ENCODE data around the gene JUNB.

JUNB gene

GRCh38 chr19:12749938-12750521 is 41.3 kb upstream of the JUNB start:
- TF ChIP-seq, protein P1, sequence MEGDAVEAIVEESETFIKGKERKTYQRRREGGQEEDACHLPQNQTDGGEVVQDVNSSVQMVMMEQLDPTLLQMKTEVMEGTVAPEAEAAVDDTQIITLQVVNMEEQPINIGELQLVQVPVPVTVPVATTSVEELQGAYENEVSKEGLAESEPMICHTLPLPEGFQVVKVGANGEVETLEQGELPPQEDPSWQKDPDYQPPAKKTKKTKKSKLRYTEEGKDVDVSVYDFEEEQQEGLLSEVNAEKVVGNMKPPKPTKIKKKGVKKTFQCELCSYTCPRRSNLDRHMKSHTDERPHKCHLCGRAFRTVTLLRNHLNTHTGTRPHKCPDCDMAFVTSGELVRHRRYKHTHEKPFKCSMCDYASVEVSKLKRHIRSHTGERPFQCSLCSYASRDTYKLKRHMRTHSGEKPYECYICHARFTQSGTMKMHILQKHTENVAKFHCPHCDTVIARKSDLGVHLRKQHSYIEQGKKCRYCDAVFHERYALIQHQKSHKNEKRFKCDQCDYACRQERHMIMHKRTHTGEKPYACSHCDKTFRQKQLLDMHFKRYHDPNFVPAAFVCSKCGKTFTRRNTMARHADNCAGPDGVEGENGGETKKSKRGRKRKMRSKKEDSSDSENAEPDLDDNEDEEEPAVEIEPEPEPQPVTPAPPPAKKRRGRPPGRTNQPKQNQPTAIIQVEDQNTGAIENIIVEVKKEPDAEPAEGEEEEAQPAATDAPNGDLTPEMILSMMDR (IDR thresholded peaks at IDR 0.05; ENCODE audit: low read length): no peak
- TF ChIP-seq EZH2 (optimal IDR thresholded peaks at IDR 0.05; ENCODE audit: low read depth, low read length) (no peak), EZH2phosphoT487 (IDR thresholded peaks at IDR 0.05; ENCODE audit: low read length) (no peak)
- Histone ChIP-seq H3K9me3 (replicated peaks; ENCODE audit: insufficient read depth, low read length) (no peaks in the 10 kb centered on the region), H4K20me1 (ENCODE audit: insufficient read depth, low read length) (no peaks in the 10 kb centered on the region), H3K27ac (ENCODE audit: low read length) (no peak overlapping the region), H3K79me2 (ENCODE audit: low read length) (no peaks in the 10 kb centered on the region), H3K36me3 (replicated peaks; ENCODE audit: insufficient read depth, low read length) (no peaks in the 10 kb centered on the region), H3K27me3 (replicated peaks; ENCODE audit: insufficient read depth, low read length) (peaks cover 50% of the 10 kb centered on the region), H2AFZ (ENCODE audit: low read length) (no peak overlapping the region), H3K4me2 (ENCODE audit: low read depth, low read length) (no peak overlapping the region), H3K4me3 (ENCODE audit: low read length) (no peak overlapping the region), H3K9ac (ENCODE audit: low read length) (no peak overlapping the region), H3K4me1 (ENCODE audit: low read length) (no peaks in the 10 kb centered on the region), H3K9me2 (replicated peaks; ENCODE audit: insufficient read depth, low read length) (no peaks in the 10 kb centered on the region), H3F3A (ENCODE audit: insufficient read depth, low read length) (no peaks in the 10 kb centered on the region)
- DNase-seq: no peak

DNA sequence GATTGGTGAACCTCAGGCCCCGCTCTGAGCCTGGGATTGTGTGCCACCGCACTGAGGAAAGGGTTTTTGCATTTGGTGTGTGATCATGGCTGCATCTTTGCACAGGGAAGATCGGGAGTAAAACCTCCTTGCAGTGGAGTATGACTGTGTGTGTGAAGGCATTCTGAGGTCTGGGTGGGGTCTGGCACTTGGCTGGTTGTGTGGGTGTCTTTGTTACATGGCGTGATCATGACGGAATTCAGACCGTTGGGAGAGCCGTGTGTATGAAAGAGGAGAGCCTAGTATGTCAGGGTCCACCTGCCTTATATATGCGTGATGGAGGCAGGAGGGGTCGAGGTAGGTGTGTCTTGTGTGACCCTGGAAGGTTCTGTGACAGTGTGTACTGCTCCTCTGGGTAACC is 40.4 kb upstream of the JUNB start:
- Histone ChIP-seq H3K79me2 (ENCODE audit: low read length) (no peaks in the 10 kb centered on the region), H3K4me1 (ENCODE audit: low read length) (no peaks in the 10 kb centered on the region), H3K9ac (ENCODE audit: low read length) (no peak overlapping the region), H4K20me1 (ENCODE audit: insufficient read depth, low read length) (no peaks in the 10 kb centered on the region), H2AFZ (ENCODE audit: low read length) (no peak overlapping the region), H3K9me3 (replicated peaks; ENCODE audit: insufficient read depth, low read length) (no peaks in the 10 kb centered on the region), H3K27me3 (replicated peaks; ENCODE audit: insufficient read depth, low read length) (peaks cover 58% of the 10 kb centered on the region), H3K9me2 (replicated peaks; ENCODE audit: insufficient read depth, low read length) (no peaks in the 10 kb centered on the region), H3K4me2 (ENCODE audit: low read depth, low read length) (no peak overlapping the region), H3F3A (ENCODE audit: insufficient read depth, low read length) (no peaks in the 10 kb centered on the region), H3K36me3 (replicated peaks; ENCODE audit: insufficient read depth, low read length) (no peaks in the 10 kb centered on the region), H3K4me3 (ENCODE audit: low read length) (no peak overlapping the region), H3K27ac (ENCODE audit: low read length) (no peak overlapping the region)
- DNase-seq: no peak
- TF ChIP-seq EZH2 (optimal IDR thresholded peaks at IDR 0.05; ENCODE audit: low read depth, low read length) (no peak), EZH2phosphoT487 (IDR thresholded peaks at IDR 0.05; ENCODE audit: low read length) (no peak)
- TF ChIP-seq, protein P1 (IDR thresholded peaks at IDR 0.05; ENCODE audit: low read length): no peak

- Histone ChIP-seq H3K4me3 (ENCODE audit: low read length) (no peak within 1 kb of the TSS), H3K4me2 (ENCODE audit: low read depth, low read length) (no peak within 1 kb of the TSS), H3K9ac (ENCODE audit: low read length) (no peak within 1 kb of the TSS)
These were observed 39.7 kb upstream of the JUNB start, which contains the start of gene BEST2 for GRCh38 chr19:12751635-12752034. Gene BEST2 (plus strand): TSS chr19:12751791. CDS start chr19:12752593, 802 bp downstream.

DNA sequence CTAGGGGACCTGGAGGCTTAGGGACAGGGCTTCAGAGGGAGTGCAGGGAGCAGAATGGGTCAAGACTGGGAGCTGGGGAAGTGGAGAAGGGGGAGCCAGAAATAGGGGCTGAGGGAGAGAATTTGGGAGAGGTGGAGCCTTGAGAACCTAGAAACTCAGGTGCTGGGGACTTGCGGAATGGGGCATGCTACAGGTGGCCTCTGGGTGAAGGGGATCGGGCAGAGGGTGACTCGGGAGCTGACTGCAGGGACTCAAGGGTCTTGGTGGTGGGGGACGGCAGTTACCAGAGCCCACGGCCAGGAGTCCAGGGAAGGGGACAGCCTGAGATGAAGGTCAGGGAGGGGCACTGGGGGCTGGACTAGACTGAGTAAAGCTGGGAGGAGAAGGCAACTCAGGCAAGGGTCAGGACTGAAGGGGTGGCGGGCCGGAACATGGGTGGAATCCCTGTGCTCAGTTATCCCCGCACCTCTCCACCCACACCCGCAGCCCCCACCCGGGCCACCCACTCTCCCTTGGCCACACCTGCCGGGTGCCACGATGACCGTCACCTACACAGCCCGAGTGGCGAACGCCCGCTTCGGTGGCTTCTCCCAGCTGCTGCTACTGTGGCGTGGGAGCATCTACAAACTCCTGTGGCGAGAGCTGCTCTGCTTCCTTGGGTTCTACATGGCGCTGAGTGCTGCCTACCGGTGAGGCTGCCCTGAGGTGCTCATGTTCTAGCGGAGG is 39.1 kb upstream of the JUNB start:
- Histone ChIP-seq H3K9me2 (replicated peaks; ENCODE audit: insufficient read depth, low read length) (no peaks in the 10 kb centered on the region), H3K27me3 (replicated peaks; ENCODE audit: insufficient read depth, low read length) (peaks cover 63% of the 10 kb centered on the region), H3K36me3 (replicated peaks; ENCODE audit: insufficient read depth, low read length) (no peaks in the 10 kb centered on the region), H2AFZ (ENCODE audit: low read length) (no peak overlapping the region), H3K4me2 (ENCODE audit: low read depth, low read length) (no peak overlapping the region), H3K79me2 (ENCODE audit: low read length) (no peaks in the 10 kb centered on the region), H3K4me3 (ENCODE audit: low read length) (no peak overlapping the region), H3K4me1 (ENCODE audit: low read length) (no peaks in the 10 kb centered on the region), H3F3A (ENCODE audit: insufficient read depth, low read length) (no peaks in the 10 kb centered on the region), H3K27ac (ENCODE audit: low read length) (no peak overlapping the region), H4K20me1 (ENCODE audit: insufficient read depth, low read length) (no peaks in the 10 kb centered on the region), H3K9ac (ENCODE audit: low read length) (no peak overlapping the region), H3K9me3 (replicated peaks; ENCODE audit: insufficient read depth, low read length) (no peaks in the 10 kb centered on the region)
- no peak for TF ChIP-seq EZH2phosphoT487 (IDR thresholded peaks at IDR 0.05; ENCODE audit: low read length)
- TF ChIP-seq, protein P1 (IDR thresholded peaks at IDR 0.05; ENCODE audit: low read length): no peak
- no peak for TF ChIP-seq EZH2 (optimal IDR thresholded peaks at IDR 0.05; ENCODE audit: low read depth, low read length)
- DNase-seq: no peak

More at GRCh38 chr19:12751635-12752034, 39.7 kb upstream of the JUNB start, which contains the start of gene BEST2:
- no peaks in the 10 kb centered on the region for H3K36me3 ChIP-seq (replicated peaks; ENCODE audit: insufficient read depth, low read length)
- TF ChIP-seq EZH2 (optimal IDR thresholded peaks at IDR 0.05; ENCODE audit: low read depth, low read length): no peak
- H3K4me1 ChIP-seq (ENCODE audit: low read length): no peaks in the 10 kb centered on the region
- no peaks in the 10 kb centered on the region for H3K9me2 ChIP-seq (replicated peaks; ENCODE audit: insufficient read depth, low read length)
- H3K9me3 ChIP-seq (replicated peaks; ENCODE audit: insufficient read depth, low read length): no peaks in the 10 kb centered on the region
- H3K27me3 ChIP-seq (replicated peaks; ENCODE audit: insufficient read depth, low read length): peaks cover 63% of the 10 kb centered on the region
- no peaks in the 10 kb centered on the region for H3K79me2 ChIP-seq (ENCODE audit: low read length)
- no peak for DNase-seq
- no peaks in the 10 kb centered on the region for H4K20me1 ChIP-seq (ENCODE audit: insufficient read depth, low read length)
- no peak within 1 kb of the TSS for H2AFZ ChIP-seq (ENCODE audit: low read length)
- H3F3A ChIP-seq (ENCODE audit: insufficient read depth, low read length): no peaks in the 10 kb centered on the region
- H3K27ac ChIP-seq (ENCODE audit: low read length): no peak within 1 kb of the TSS
